ENCODE results near the gene POTEB2. TPM values are rescaled to one million over a fixed set of nuclear protein-coding genes. Genes with fewer than 3 reads are reported as not detected.
"Not testable (repeated sequence)": the region's sequence is repeated elsewhere in the genome, so short reads cannot be mapped to it uniquely, and the experiment has no call there.

POTEB2 gene
- not detected for total RNA-seq

DNA sequence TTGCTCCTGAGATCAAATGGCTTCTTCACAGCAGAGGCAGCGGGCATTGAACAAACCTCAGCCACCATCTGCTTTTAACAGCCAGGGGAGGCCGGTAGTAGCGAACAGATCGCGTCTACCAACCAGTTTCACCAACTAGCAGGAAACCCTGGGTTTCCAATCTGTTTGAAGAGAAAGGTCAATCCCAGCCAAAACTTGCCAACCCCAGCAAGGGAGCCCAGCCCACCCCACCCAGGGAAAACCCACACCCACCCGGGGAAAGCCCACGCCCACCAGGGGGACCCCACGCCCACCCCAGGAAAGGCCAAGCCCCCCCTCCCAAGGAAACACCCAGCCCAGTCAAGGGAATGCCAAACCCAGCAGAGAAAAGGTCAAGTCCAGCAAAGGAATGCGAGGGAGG is at the start of gene POTEB2:
TSS of gene POTEB2 (minus strand) at position 101 of the 400 bp plus-strand sequence. CDS start at position 68, 33 bp downstream.
- no CpG with 5 or more reads among the region's 9 CpGs for whole genome bisulfite sequencing, 2 donors
- H3K4me3 ChIP-seq (replicated peaks in 1 of 3); H3K4me1 ChIP-seq; H3K9me3 ChIP-seq; DNase-seq; intact Hi-C loops (cut with DNase I); H3K36me3 ChIP-seq; H3K27me3 ChIP-seq; H3K27ac ChIP-seq: not testable (repeated sequence)

DNA sequence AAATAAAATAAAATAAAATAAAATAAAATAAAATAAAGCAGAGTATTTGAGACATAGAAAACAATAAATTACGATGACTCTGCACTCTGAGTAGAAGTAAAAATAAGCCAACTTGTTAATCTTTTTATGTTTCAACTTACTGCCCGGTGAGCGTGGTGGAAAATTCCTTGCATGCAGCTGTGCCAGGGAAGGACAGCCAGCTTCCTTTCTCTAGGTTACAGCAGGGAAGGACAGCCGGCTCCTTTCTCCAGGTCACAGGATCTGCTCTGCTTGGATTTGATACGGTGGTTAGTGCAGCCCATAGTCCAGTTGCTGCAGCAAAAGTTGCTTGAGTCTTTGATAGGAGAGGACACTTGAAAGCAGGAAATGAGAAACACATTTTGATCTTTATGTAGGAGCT is 13.8 kb upstream of the POTEB2 start:
- H3K9me3 ChIP-seq; H3K36me3 ChIP-seq; DNase-seq; H3K27me3 ChIP-seq; H3K4me1 ChIP-seq; H3K27ac ChIP-seq; H3K4me3 ChIP-seq (replicated peaks in 1 of 3); intact Hi-C loops (cut with DNase I): not testable (repeated sequence)
- 100% methylated on average over 3 of the region's 5 CpGs; no CpG with 5 or more reads in 1 of the 2 donors for WGBS, 2 donors

DNA sequence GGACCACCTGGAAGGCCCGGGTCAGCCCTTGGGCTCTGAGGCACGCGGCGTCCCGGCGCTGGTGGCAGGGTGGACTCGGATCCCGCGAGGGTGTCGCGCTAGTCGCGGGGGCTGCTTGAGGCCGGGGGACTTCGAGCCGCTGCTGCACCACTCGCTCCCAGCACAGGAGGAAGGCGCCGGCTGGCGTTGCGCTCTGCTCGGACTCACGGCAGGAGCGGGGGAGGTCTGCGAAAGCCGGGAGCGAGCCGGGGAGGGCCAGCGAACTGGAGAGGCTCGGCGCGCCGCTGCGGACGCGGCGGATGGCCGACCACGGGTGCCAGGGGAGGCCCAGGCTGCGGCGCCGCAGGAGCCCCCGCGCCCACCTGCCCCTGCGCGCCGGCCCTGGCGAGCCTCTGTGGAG is 12.3 kb upstream of the POTEB2 start:
- H3K36me3 ChIP-seq; H3K4me1 ChIP-seq; DNase-seq; H3K27me3 ChIP-seq; H3K4me3 ChIP-seq (replicated peaks in 1 of 3); H3K27ac ChIP-seq; H3K9me3 ChIP-seq; intact Hi-C loops (cut with DNase I): not testable (repeated sequence)
- WGBS, 2 donors = no CpG with 5 or more reads among the region's 48 CpGs

DNA sequence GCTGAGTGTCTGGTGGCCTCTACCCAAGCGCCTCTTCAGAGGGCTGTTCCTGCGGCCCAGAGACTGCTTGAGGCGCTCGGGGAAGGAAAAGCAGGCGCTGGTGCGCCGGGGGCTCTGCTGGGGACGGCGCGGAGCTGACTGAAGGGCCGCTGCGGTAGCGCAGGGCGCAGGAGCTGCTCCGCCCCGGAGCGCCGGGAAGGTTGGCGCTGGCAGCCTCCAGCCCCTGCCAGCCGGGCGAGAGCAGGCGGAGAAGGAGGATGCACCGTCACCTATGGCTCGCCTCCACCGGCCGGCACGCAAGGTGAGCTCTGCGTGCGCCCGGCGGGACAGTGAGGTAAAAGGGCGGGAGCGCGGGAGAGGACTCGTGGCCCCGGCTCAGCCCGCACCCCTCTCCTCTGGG is 11.7 kb upstream of the POTEB2 start:
- intact Hi-C loops (cut with DNase I); H3K27ac ChIP-seq; H3K4me1 ChIP-seq; H3K9me3 ChIP-seq; H3K36me3 ChIP-seq; DNase-seq; H3K4me3 ChIP-seq (replicated peaks in 1 of 3); H3K27me3 ChIP-seq: not testable (repeated sequence)
- no CpG with 5 or more reads among the region's 37 CpGs for WGBS, 2 donors

Small RNA genes within 50 kb of the gene (microRNA-seq; reads per million reads assigned to microRNA genes)
- gene MIR3118-2 = not detected

Small RNA genes within 50 kb of the gene (small RNA-seq; reads per million reads assigned to genes)
- gene AC012414.2 (not detected), gene MIR3118-2 (not detected), gene RNU6-749P (not detected), gene ZNF519P2 (not detected)
